SJSA1 (cell line): Measurements from ENCODE around the gene RALGAPA2. TPM values are rescaled to one million over a fixed set of nuclear protein-coding genes. Genes with fewer than 3 reads are reported as not detected.

Experiments
- DNase-seq, 2 experiments: peaks; one replicate each; pipeline ENCODE4 v3.0.0-alpha.2; 2015 to 2020; ENCODE audit warnings: low spot score in 2 of 2, low read depth in 1 of 2
- H3K27ac ChIP-seq: fragments of 250-450 bp; sonication (Bioruptor Pico); 2 replicates; pipeline ENCODE4 v1.5.1; 2020; ENCODE audit warnings: mild to moderate bottlenecking, moderate library complexity
- H3K27me3 ChIP-seq: fragments of 250-450 bp; sonication (Bioruptor Pico); replicated peaks from 2 replicates; pipeline ENCODE4 v1.5.1; 2020; ENCODE audit warnings: mild to moderate bottlenecking, moderate library complexity
- H3K36me3 ChIP-seq: fragments of 250-450 bp; sonication (Bioruptor Pico); 2 replicates; pipeline ENCODE4 v1.5.1; 2020; ENCODE audit warnings: mild to moderate bottlenecking
- H3K4me1 ChIP-seq: fragments of 250-450 bp; sonication (Bioruptor Pico); replicated peaks from 2 replicates; pipeline ENCODE4 v1.6.1; 2021; ENCODE audit warnings: mild to moderate bottlenecking
- H3K4me3 ChIP-seq: fragments of 250-450 bp; sonication (Bioruptor Pico); 2 replicates; pipeline ENCODE4 v1.5.1; 2020; ENCODE audit warnings: mild to moderate bottlenecking
- H3K9me3 ChIP-seq: fragments of 250-450 bp; sonication (Bioruptor Pico); replicated peaks from 2 replicates; pipeline ENCODE4 v1.5.1; 2020; ENCODE audit warnings: mild to moderate bottlenecking
- total RNA-seq: library from RNA; depleted of rRNA; stranded (reverse); fragments of >200 nt; shearing (Covaris generic); gene quantifications from 2 replicates; pipeline ENCODE4 v1.2.3, GENCODE V29; 2014

Gene RALGAPA2
- total RNA-seq, 1 experiment from 2014 or later, result 5.9 TPM

GRCh38 chr20:20405623-20406022, 306.8 kb downstream of the RALGAPA2 start:
- DNase-seq, result no peak
- no peaks in the 10 kb centered on the region for H3K27me3 ChIP-seq
- no peaks in the 10 kb centered on the region for H3K9me3 ChIP-seq
- no peak overlapping the region for H3K27ac ChIP-seq
- H3K36me3 ChIP-seq, result no peaks in the 10 kb centered on the region
- H3K4me3 ChIP-seq, result no peak overlapping the region
- H3K4me1 ChIP-seq, result no peaks in the 10 kb centered on the region

GRCh38 chr20:20404633-20405032, 307.8 kb downstream of the RALGAPA2 start:
- H3K27me3 ChIP-seq, result no peaks in the 10 kb centered on the region

GRCh38 chr20:20401991-20402390, 310.5 kb downstream of the RALGAPA2 start:
- no peaks in the 10 kb centered on the region for H3K36me3 ChIP-seq
- DNase-seq, result no peak
- H3K27me3 ChIP-seq, result no peaks in the 10 kb centered on the region

More at GRCh38 chr20:20404633-20405032, 307.8 kb downstream of the RALGAPA2 start:
- H3K4me3 ChIP-seq, result no peak overlapping the region
- H3K27ac ChIP-seq, result no peak overlapping the region
- no peaks in the 10 kb centered on the region for H3K4me1 ChIP-seq
- H3K36me3 ChIP-seq, result no peaks in the 10 kb centered on the region
- DNase-seq, result no peak
- no peaks in the 10 kb centered on the region for H3K9me3 ChIP-seq

GRCh38 chr20:20399531-20400500, 312.6 kb downstream of the RALGAPA2 start:
- no peak overlapping the region for H3K27ac ChIP-seq
- H3K4me1 ChIP-seq, result no peaks in the 10 kb centered on the region
- H3K9me3 ChIP-seq, result no peaks in the 10 kb centered on the region
- H3K36me3 ChIP-seq, result no peaks in the 10 kb centered on the region
- no peak overlapping the region for H3K4me3 ChIP-seq
- no peaks in the 10 kb centered on the region for H3K27me3 ChIP-seq
- no peak for DNase-seq

More at GRCh38 chr20:20401991-20402390, 310.5 kb downstream of the RALGAPA2 start:
- H3K4me1 ChIP-seq, result no peaks in the 10 kb centered on the region
- no peak overlapping the region for H3K4me3 ChIP-seq
- H3K9me3 ChIP-seq, result no peaks in the 10 kb centered on the region
- no peak overlapping the region for H3K27ac ChIP-seq

GRCh38 chr20:20398123-20398522, 314.3 kb downstream of the RALGAPA2 start:
- Histone ChIP-seq H3K9me3 (no peaks in the 10 kb centered on the region), H3K27ac (no peak overlapping the region), H3K4me3 (no peak overlapping the region), H3K27me3 (no peaks in the 10 kb centered on the region), H3K4me1 (peaks cover 5% of the 10 kb centered on the region; the same call in 1 of the 2 replicates), H3K36me3 (no peaks in the 10 kb centered on the region)
- DNase-seq, result no peak

GRCh38 chr20:20396794-20397193, 315.6 kb downstream of the RALGAPA2 start:
- no peak for DNase-seq
- no peaks in the 10 kb centered on the region for H3K36me3 ChIP-seq
- H3K4me1 ChIP-seq, result peaks cover 5% of the 10 kb centered on the region; the same call in 1 of the 2 replicates

GRCh38 chr20:20395903-20396568, 316.4 kb downstream of the RALGAPA2 start:
- Histone ChIP-seq H3K9me3 (no peaks in the 10 kb centered on the region), H3K36me3 (no peaks in the 10 kb centered on the region), H3K4me3 (no peak overlapping the region), H3K27ac (no peak overlapping the region), H3K4me1 (peaks cover 5% of the 10 kb centered on the region; the same call in 1 of the 2 replicates), H3K27me3 (no peaks in the 10 kb centered on the region)
- no peak for DNase-seq

More at GRCh38 chr20:20396794-20397193, 315.6 kb downstream of the RALGAPA2 start:
- no peak overlapping the region for H3K27ac ChIP-seq
- no peaks in the 10 kb centered on the region for H3K27me3 ChIP-seq
- no peaks in the 10 kb centered on the region for H3K9me3 ChIP-seq
- H3K4me3 ChIP-seq, result no peak overlapping the region

- Histone ChIP-seq H3K9me3 (no peaks in the 10 kb centered on the region), H3K27ac (no peak overlapping the region), H3K4me1 (peaks cover 5% of the 10 kb centered on the region; the same call in 1 of the 2 replicates), H3K36me3 (no peaks in the 10 kb centered on the region), H3K4me3 (no peak overlapping the region), H3K27me3 (no peaks in the 10 kb centered on the region)
- DNase-seq, result no peak
Observed at GRCh38 chr20:20395087-20395486, 317.4 kb downstream of the RALGAPA2 start.

GRCh38 chr20:20393207-20394120, 319.0 kb downstream of the RALGAPA2 start:
- H3K36me3 ChIP-seq, result no peaks in the 10 kb centered on the region
- H3K9me3 ChIP-seq, result no peaks in the 10 kb centered on the region
- H3K27me3 ChIP-seq, result no peaks in the 10 kb centered on the region
- no peak overlapping the region for H3K4me3 ChIP-seq
- DNase-seq, result peak in 1 of 2 experiments; percentile 12
- H3K4me1 ChIP-seq, result peaks cover 5% of the 10 kb centered on the region; the same call in 1 of the 2 replicates
- H3K27ac ChIP-seq, result no peak overlapping the region

- Histone ChIP-seq H3K4me3 (no peak overlapping the region), H3K4me1 (peaks cover 5% of the 10 kb centered on the region; the same call in 1 of the 2 replicates), H3K27ac (no peak overlapping the region), H3K9me3 (no peaks in the 10 kb centered on the region), H3K27me3 (no peaks in the 10 kb centered on the region), H3K36me3 (no peaks in the 10 kb centered on the region)
- no peak for DNase-seq
Observed at GRCh38 chr20:20391766-20392165, 320.7 kb downstream of the RALGAPA2 start.

GRCh38 chr20:20391115-20391514, 321.3 kb downstream of the RALGAPA2 start:
- Histone ChIP-seq H3K4me3 (no peak overlapping the region), H3K4me1 (peaks cover 5% of the 10 kb centered on the region; the same call in 1 of the 2 replicates), H3K36me3 (no peaks in the 10 kb centered on the region), H3K27ac (no peak overlapping the region), H3K27me3 (no peaks in the 10 kb centered on the region), H3K9me3 (no peaks in the 10 kb centered on the region)
- DNase-seq, result no peak

GRCh38 chr20:20390393-20390792, 322.1 kb downstream of the RALGAPA2 start:
- peaks cover 5% of the 10 kb centered on the region; the same call in 1 of the 2 replicates for H3K4me1 ChIP-seq
- H3K36me3 ChIP-seq, result no peaks in the 10 kb centered on the region
- no peaks in the 10 kb centered on the region for H3K27me3 ChIP-seq
- no peak overlapping the region for H3K4me3 ChIP-seq
- H3K27ac ChIP-seq, result no peak overlapping the region
- no peaks in the 10 kb centered on the region for H3K9me3 ChIP-seq
- no peak for DNase-seq

- H3K27ac ChIP-seq, result no peak overlapping the region
- H3K4me3 ChIP-seq, result no peak overlapping the region
- no peaks in the 10 kb centered on the region for H3K27me3 ChIP-seq
- H3K36me3 ChIP-seq, result no peaks in the 10 kb centered on the region
- DNase-seq, result no peak
- H3K9me3 ChIP-seq, result no peaks in the 10 kb centered on the region
- H3K4me1 ChIP-seq, result no peaks in the 10 kb centered on the region
Observed at GRCh38 chr20:20386192-20386591, 326.3 kb downstream of the RALGAPA2 start.
